IMR-90 (cell line): ENCODE measurements around the gene PCOLCE2. TPM values are rescaled to one million over a fixed set of nuclear protein-coding genes. Genes with fewer than 3 reads are reported as not detected.

Experiments used
- ATAC-seq: fragments of 200-7000 bp; cut with Tn5 transposase; 2 replicates; pipeline ENCODE4 v1.9.1; 2020; ENCODE audit warnings: low read depth, mild to moderate bottlenecking, moderate library complexity
- BruUV-seq: library from RNA; stranded (reverse); fragments of 400-500 nt; replicated peaks from 2 replicates; lab custom pipeline; 2021; lab: Mats Ljungman, UMichigan
- CTCF ChIA-PET: fragments of 300-600 bp; formaldehyde crosslinking; extraction: SDS; loops from one replicate; lab custom pipeline; 2021; ENCODE audit warnings: antibody characterized with exemption; lab: Yijun Ruan, JAX
- POLR2A ChIA-PET: fragments of 300-600 bp; sonication (Branson Sonifier 250); formaldehyde crosslinking; loops from one replicate; lab custom pipeline; 2022; ENCODE audit warnings: antibody characterized with exemption; ENCODE audit not compliant: unreplicated experiment; lab: Charles Lee
- DNase-seq: peaks from one replicate; pipeline ENCODE4 v3.0.0; 2013
- H2AFZ ChIP-seq: replicated peaks from 2 replicates; pipeline ENCODE3; 2013; ENCODE audit warnings: low read length, mild to moderate bottlenecking; ENCODE audit not compliant: poor library complexity
- H2AK5ac ChIP-seq: 2 replicates; pipeline ENCODE4 v1.6.1; 2013; ENCODE audit warnings: low read depth, low read length, inconsistent platforms
- H2AK9ac ChIP-seq: replicated peaks from 2 replicates; pipeline ENCODE3; 2013; ENCODE audit warnings: mild to moderate bottlenecking, low read depth, low read length, moderate library complexity; ENCODE audit not compliant: poor library complexity
- H2BK120ac ChIP-seq: 2 replicates; pipeline ENCODE4 v1.6.1; 2013; ENCODE audit warnings: low read depth, low read length, inconsistent platforms
- H2BK15ac ChIP-seq: 3 replicates; pipeline ENCODE4 v1.6.1; 2013; ENCODE audit warnings: low read depth, low read length, inconsistent platforms
- H2BK20ac ChIP-seq: 2 replicates; pipeline ENCODE4 v1.6.1; 2013; ENCODE audit warnings: low read depth, mild to moderate bottlenecking, inconsistent platforms, low read length, moderate library complexity
- H2BK5ac ChIP-seq: 2 replicates; pipeline ENCODE4 v1.6.1; 2013; ENCODE audit warnings: mild to moderate bottlenecking, low read depth, low read length, inconsistent platforms; ENCODE audit not compliant: poor library complexity, severe bottlenecking
- H3K14ac ChIP-seq: replicated peaks from 2 replicates; pipeline ENCODE4 v1.6.1; 2013; ENCODE audit warnings: low read depth, low read length, inconsistent platforms
- H3K18ac ChIP-seq: 2 replicates; pipeline ENCODE4 v1.6.1; 2013; ENCODE audit warnings: low read depth, low read length, control low read depth
- H3K23ac ChIP-seq: 2 replicates; pipeline ENCODE4 v1.6.1; 2013; ENCODE audit warnings: low read depth, low read length, inconsistent platforms
- H3K27ac ChIP-seq: 2 replicates; pipeline ENCODE4 v1.5.1; 2013; ENCODE audit warnings: mild to moderate bottlenecking, control low read depth, low read length; ENCODE audit not compliant: insufficient read depth
- H3K27me3 ChIP-seq: 2 replicates; pipeline ENCODE4 v1.6.1; 2013; ENCODE audit warnings: low read length; ENCODE audit not compliant: control insufficient read depth, insufficient read depth
- H3K36me3 ChIP-seq: 2 replicates; pipeline ENCODE4 v1.6.1; 2013; ENCODE audit warnings: low read length, mixed read lengths; ENCODE audit not compliant: control insufficient read depth, insufficient read depth
- H3K4ac ChIP-seq: 2 replicates; pipeline ENCODE4 v1.6.1; 2013; ENCODE audit warnings: low read depth, low read length, inconsistent platforms
- H3K4me1 ChIP-seq: 2 replicates; pipeline ENCODE4 v1.6.1; 2013; ENCODE audit warnings: low read length, mixed read lengths; ENCODE audit not compliant: control insufficient read depth, insufficient read depth
- H3K4me2 ChIP-seq: 2 replicates; pipeline ENCODE4 v1.6.1; 2013; ENCODE audit warnings: low read depth, mild to moderate bottlenecking, control low read depth, low read length, moderate library complexity
- H3K4me3 ChIP-seq: 2 replicates; pipeline ENCODE4 v1.5.1; 2013; ENCODE audit warnings: low read depth, mild to moderate bottlenecking, control low read depth, low read length, moderate library complexity; ENCODE audit not compliant: insufficient read depth
- H3K56ac ChIP-seq: 2 replicates; pipeline ENCODE4 v1.6.1; 2013; ENCODE audit warnings: low read length, inconsistent platforms; ENCODE audit not compliant: insufficient read depth; ENCODE audit errors: extremely low read depth
- H3K79me1 ChIP-seq, 2 experiments: 2 replicates each; pipeline ENCODE4 v1.6.1; 2013; ENCODE audit warnings: low read length in 2 of 2, inconsistent platforms in 1 of 2, low read depth in 1 of 2
- H3K9ac ChIP-seq: 2 replicates; pipeline ENCODE4 v1.6.1; 2013; ENCODE audit warnings: low read depth, low read length, control low read depth
- H3K9me1 ChIP-seq: 2 replicates; pipeline ENCODE4 v1.6.1; 2013; ENCODE audit warnings: low read length, inconsistent platforms; ENCODE audit not compliant: insufficient read depth
- H3K9me3 ChIP-seq: 2 replicates; pipeline ENCODE4 v1.6.1; 2013; ENCODE audit warnings: low read length; ENCODE audit not compliant: control insufficient read depth, insufficient read depth
- H4K20me1 ChIP-seq: 2 replicates; pipeline ENCODE4 v1.6.1; 2013; ENCODE audit warnings: low read length, inconsistent platforms; ENCODE audit not compliant: insufficient read depth
- H4K5ac ChIP-seq: 2 replicates; pipeline ENCODE4 v1.6.1; 2013; ENCODE audit warnings: mild to moderate bottlenecking, low read depth, low read length, control low read depth
- H4K8ac ChIP-seq, 2 experiments: 2 replicates each; pipeline ENCODE4 v1.6.1; 2013; ENCODE audit warnings: low read depth in 2 of 2, low read length in 2 of 2, control low read depth in 1 of 2, inconsistent platforms in 1 of 2
- H4K91ac ChIP-seq: 2 replicates; pipeline ENCODE4 v1.6.1; 2013; ENCODE audit warnings: low read depth, low read length, inconsistent platforms; ENCODE audit not compliant: insufficient read depth
- BHLHE40 ChIP-seq: fragments of 150-350 bp; IDR thresholded peaks from 2 replicates; pipeline ENCODE4 v1.6.1; 2016; ENCODE audit warnings: mild to moderate bottlenecking, low read depth, low read length
- CHD1 ChIP-seq: IDR thresholded peaks from 2 replicates; pipeline ENCODE4 v1.6.1; 2012; ENCODE audit warnings: low read depth, low read length, improper control_type of control experiment
- MAFK ChIP-seq: IDR thresholded peaks from 2 replicates; pipeline ENCODE4 v1.6.1; 2012; ENCODE audit warnings: low read depth, low read length, improper control_type of control experiment
- MAZ ChIP-seq: IDR thresholded peaks from 2 replicates; pipeline ENCODE4 v1.6.1; 2012; ENCODE audit warnings: low read depth, mild to moderate bottlenecking, low read length, improper control_type of control experiment, moderate library complexity, borderline replicate concordance
- NFE2L2 ChIP-seq: fragments of 150-350 bp; IDR thresholded peaks from 2 replicates; pipeline ENCODE4 v1.6.1; 2016; ENCODE audit warnings: low read depth, mild to moderate bottlenecking, low read length
- POLR2A ChIP-seq: IDR thresholded peaks from 2 replicates; pipeline ENCODE4 v1.6.1; 2012; ENCODE audit warnings: mild to moderate bottlenecking, low read depth, low read length
- RAD21 ChIP-seq: IDR thresholded peaks from 2 replicates; pipeline ENCODE4 v1.6.1; 2012; ENCODE audit warnings: low read length, improper control_type of control experiment
- RCOR1 ChIP-seq: IDR thresholded peaks from 2 replicates; pipeline ENCODE4 v1.6.1; 2012; ENCODE audit warnings: mild to moderate bottlenecking, low read length, improper control_type of control experiment; ENCODE audit not compliant: insufficient replicate concordance
- RFX5 ChIP-seq: IDR thresholded peaks from 2 replicates; pipeline ENCODE4 v1.8.0; 2012; ENCODE audit warnings: low read depth, mild to moderate bottlenecking, low read length, moderate library complexity
- SMC3 ChIP-seq: fragments of 150-350 bp; IDR thresholded peaks from 2 replicates; pipeline ENCODE4 v1.6.1; 2016; ENCODE audit warnings: low read depth, mild to moderate bottlenecking, antibody characterized with exemption, low read length, moderate library complexity
- USF2 ChIP-seq: fragments of 150-350 bp; IDR thresholded peaks from 2 replicates; pipeline ENCODE4 v1.6.1; 2017; ENCODE audit warnings: mild to moderate bottlenecking, antibody characterized with exemption, low read length, low read depth
- WGBS, 2 experiments: methylation state at CpG; one replicate each; pipeline versions ENCODE4 v1.1.5 to v1.1.7; 2013; ENCODE audit warnings: missing lambda C conversion rate in 2 of 2; ENCODE audit not compliant: insufficient read length in 1 of 2; ENCODE audit errors: extremely low coverage in 2 of 2; 5-methylcytosine and 5-hydroxymethylcytosine counted together
- dilution Hi-C: fragments of 300-500 bp; cut with HindIII; formaldehyde crosslinking; loops from one replicate; pipeline ENCODE4 v1.14.3; 2018; ENCODE audit warnings: low sequenced_read_pairs; ENCODE audit not compliant: unreplicated experiment
- in situ Hi-C: fragments of 300-500 bp; cut with MboI; formaldehyde crosslinking; loops from 3 replicates; pipeline ENCODE4 v1.14.3; 2019; ENCODE audit warnings: low sequenced_read_pairs, inconsistent platforms, mixed read lengths
- intact Hi-C: fragments of 100-400 bp; cut with micrococcal nuclease; formaldehyde crosslinking; loops from 2 replicates; pipeline ENCODE4 v1.10.0; 2022
- polyA plus RNA-seq, 3 experiments: library from polyadenylated mRNA; depleted of rRNA; stranded (reverse); fragments of >200 nt; gene quantifications; 2 replicates each; pipeline ENCODE4 v1.2.3, GENCODE V29; 2012; ENCODE audit warnings: low replicate concordance in 1 of 3
- total RNA-seq: library from RNA; depleted of rRNA; stranded (reverse); fragments of >200 nt; gene quantifications from 2 replicates; pipeline ENCODE4 v1.2.3, GENCODE V29; 2012

Gene PCOLCE2
- total and polyA plus RNA-seq, 2 of the 4 experiments (the other 2 are of a cell fraction) = 0.50 to 0.54 TPM

- Histone ChIP-seq H4K20me1 (no peaks in the 10 kb centered on the region), H3K79me1 (no peaks in the 10 kb centered on the region), H3K18ac (no peak overlapping the region), H3K14ac (no peak overlapping the region), H3K9me1 (no peaks in the 10 kb centered on the region), H2BK20ac (no peak overlapping the region), H3K9ac (no peak overlapping the region), H3K56ac (no peak overlapping the region), H3K27me3 (peaks cover 2% of the 10 kb centered on the region), H3K4ac (no peak overlapping the region), H3K4me1 (no peaks in the 10 kb centered on the region), H2AFZ (no peak overlapping the region), H2BK5ac (no peak overlapping the region), H3K36me3 (no peaks in the 10 kb centered on the region), H4K91ac (no peak overlapping the region), H2BK120ac (no peak overlapping the region), H2AK5ac (no peak overlapping the region), H4K5ac (no peak overlapping the region), H3K9me3 (no peaks in the 10 kb centered on the region), H3K23ac (no peak overlapping the region), H3K4me2 (no peak overlapping the region), H3K4me3 (no peak overlapping the region), H2BK15ac (no peak overlapping the region), H4K8ac (no peak overlapping the region), H3K27ac (no peak overlapping the region), H2AK9ac (no peak overlapping the region)
- DNase-seq (peak; percentile 57), ATAC-seq (peak; percentile 40)
- ChIA-PET CTCF (no interaction called here), POLR2A (no interaction called here)
- TF ChIP-seq BHLHE40 (no peak), USF2 (no peak), SMC3 (no peak), POLR2A (no peak), CHD1 (no peak), MAFK (no peak), RFX5 (no peak), RAD21 (no peak), RCOR1 (no peak), NFE2L2 (no peak), MAZ (no peak)
- in situ Hi-C loops (no loop called here), intact Hi-C loops (no loop called here), dilution Hi-C loops (no loop called here)
- no TSS peak for BruUV-seq
- no CpG with 5 or more reads among the region's 9 CpGs for WGBS, 2 experiments
Measured at GRCh38 chr3:142896201-142896755, 7.4 kb upstream of the PCOLCE2 start.
